NCI-H2227 (cell line): Measurements from ENCODE around the gene EFNB1.

Experiments
- DNase-seq: peaks from one replicate; lab custom pipeline; 2025; ENCODE audit not compliant: unreplicated experiment; lab: John Stamatoyannopoulos, UW

EFNB1 gene

DNA sequence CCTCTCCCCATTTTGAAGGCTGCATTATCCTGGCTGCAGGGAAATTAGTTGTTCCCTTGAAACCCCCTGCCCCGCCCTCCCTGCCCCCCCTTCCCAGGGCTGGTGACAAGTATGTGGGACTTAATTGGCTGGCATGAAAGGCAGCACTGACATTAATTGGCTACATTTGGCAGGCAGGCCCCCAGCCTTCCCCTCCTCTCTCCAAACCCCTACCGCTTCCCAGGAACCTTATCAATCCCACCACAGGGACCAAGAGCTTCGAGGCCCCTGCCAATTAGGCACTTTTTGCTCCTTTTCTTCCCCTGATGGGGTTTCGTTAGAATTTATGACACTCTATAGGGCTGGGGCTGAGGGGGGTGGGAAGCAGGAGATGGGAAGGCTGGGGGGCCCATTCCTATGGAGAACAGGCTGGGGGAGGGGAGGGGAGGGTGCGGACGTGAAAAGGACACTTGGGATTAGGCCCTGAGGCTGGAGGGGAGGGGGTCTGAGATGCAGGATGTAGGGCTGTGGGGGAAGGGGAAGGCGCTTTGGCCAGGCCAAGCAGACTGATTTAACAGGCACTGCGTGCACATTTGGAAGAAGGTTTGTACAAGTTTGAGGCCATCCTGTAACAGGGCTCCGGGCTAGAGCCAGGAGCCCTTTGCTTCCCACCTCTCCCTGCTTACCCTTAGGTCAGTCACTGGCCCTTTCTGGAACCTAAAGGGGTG lies 52.2 kb downstream of the EFNB1 start:
- DNase-seq, result no peak

GRCh38 chrX:68881911-68882310 lies 53.1 kb downstream of the EFNB1 start:
- DNase-seq, result no peak

DNA sequence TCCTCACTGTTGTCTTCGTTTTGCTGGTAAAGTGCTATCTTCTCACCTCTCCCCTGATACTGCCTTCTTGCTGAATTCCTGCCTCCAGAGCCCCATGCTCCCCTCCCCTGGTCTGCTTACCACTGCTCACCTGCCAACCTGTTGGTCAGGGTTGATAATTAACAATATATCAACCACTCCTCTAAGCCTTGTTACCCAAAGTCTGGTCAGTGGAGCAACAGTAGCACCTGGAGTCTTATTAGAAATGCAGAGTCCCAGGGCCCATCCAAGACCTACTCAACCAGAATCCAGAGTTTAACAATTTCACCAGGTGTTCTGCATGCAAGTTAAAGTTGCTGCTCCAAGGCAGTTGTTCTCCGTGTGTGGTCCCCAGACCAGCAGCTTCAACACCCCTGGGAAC lies 55.0 kb downstream of the EFNB1 start:
- DNase-seq, result no peak

DNA sequence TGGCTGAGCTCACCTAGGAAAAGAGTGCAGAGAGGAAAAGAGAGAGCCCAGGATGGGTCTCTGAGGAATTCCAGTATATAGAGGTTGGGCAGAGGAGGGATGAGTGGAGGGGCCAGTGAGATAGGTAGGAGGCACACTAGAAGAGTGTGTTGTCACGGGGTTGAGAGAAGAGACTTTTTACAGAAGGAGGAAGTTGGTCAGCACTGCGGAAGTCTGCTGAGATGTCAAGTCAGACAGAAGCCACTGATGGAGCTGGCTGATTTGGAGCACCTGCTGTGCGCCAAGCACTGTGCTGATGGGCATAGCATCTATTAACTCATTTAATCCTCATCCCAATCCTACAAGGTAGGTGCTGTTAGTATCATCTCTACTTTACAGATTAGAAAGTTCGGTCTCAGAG lies 60.4 kb downstream of the EFNB1 start:
- no peak for DNase-seq
